Astrocyte of the spinal cord (primary cell): ENCODE data around the gene SLC30A2.

Experiments
- DNase-seq: peaks from one replicate; pipeline ENCODE4 v3.0.0; 2011; ENCODE audit warnings: low read depth, low spot score
- H3K4me3 ChIP-seq: 2 replicates; pipeline ENCODE4 v1.5.1; 2011; ENCODE audit warnings: low read depth, mild to moderate bottlenecking, low read length, moderate library complexity
- CTCF ChIP-seq: IDR thresholded peaks from 2 replicates; pipeline ENCODE4 v1.5.1; 2012; ENCODE audit warnings: low read depth, mild to moderate bottlenecking, low read length, inconsistent platforms
- in situ Hi-C: cut with HindIII; loops from 2 replicates; pipeline ENCODE4 v1.10.0; 2017; ENCODE audit warnings: low sequenced_read_pairs

Gene SLC30A2

GRCh38 chr1:26014179-26014578, 31.7 kb downstream of the SLC30A2 start:
- H3K4me3 ChIP-seq = no peak overlapping the region
- no peak for TF ChIP-seq CTCF
- in situ Hi-C loops = no loop called here
- DNase-seq = no peak

- TF ChIP-seq CTCF = no peak
- no peak overlapping the region for H3K4me3 ChIP-seq
- DNase-seq = no peak
- in situ Hi-C loops = no loop called here
Observed at GRCh38 chr1:26012864-26013263, 33.1 kb downstream of the SLC30A2 start.

GRCh38 chr1:26010825-26011224, 35.1 kb downstream of the SLC30A2 start:
- in situ Hi-C loops = no loop called here
- no peak for DNase-seq

GRCh38 chr1:26009796-26010447, 36.0 kb downstream of the SLC30A2 start:
- H3K4me3 ChIP-seq = no peak overlapping the region
- DNase-seq = no peak
- TF ChIP-seq CTCF = peak; percentile 30
- in situ Hi-C loops = no loop called here

More at GRCh38 chr1:26010825-26011224, 35.1 kb downstream of the SLC30A2 start:
- H3K4me3 ChIP-seq = no peak overlapping the region
- TF ChIP-seq CTCF = no peak

- no peak overlapping the region for H3K4me3 ChIP-seq
- TF ChIP-seq CTCF = no peak
- in situ Hi-C loops = no loop called here
- no peak for DNase-seq
Observed at GRCh38 chr1:26006710-26007109, 39.2 kb downstream of the SLC30A2 start.

- no peak overlapping the region for H3K4me3 ChIP-seq
- TF ChIP-seq CTCF = no peak
- in situ Hi-C loops = no loop called here
- no peak for DNase-seq
Observed at GRCh38 chr1:26005434-26006105, 40.3 kb downstream of the SLC30A2 start.
